ENCODE results near the gene CFAP77. TPM values are rescaled to one million over a fixed set of nuclear protein-coding genes. Genes with fewer than 3 reads are reported as not detected.

CFAP77 gene
- total RNA-seq, 1 donor from 2014 or later: not detected

DNA sequence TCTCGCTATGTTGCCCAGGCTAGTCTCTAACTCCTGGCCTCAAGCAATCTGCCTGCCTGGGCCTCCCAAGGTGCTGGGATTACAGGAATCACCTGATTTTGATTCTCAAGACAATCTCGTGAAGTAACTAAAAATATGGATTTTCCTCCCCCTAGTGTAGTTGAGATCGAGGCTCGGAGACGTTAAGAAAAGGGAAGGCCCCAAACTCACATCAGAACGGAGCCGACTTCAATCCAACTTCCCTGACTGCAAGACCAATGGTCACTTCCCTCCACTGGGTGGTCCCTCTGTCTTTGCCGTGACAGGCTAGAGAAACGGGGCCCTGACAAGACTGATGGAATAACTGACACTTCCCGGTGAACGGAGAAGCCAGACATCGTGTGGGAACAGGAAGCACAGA, 200.7 kb downstream of the CFAP77 start:
- no peak for DNase-seq (ENCODE audit: low read depth)
- H3K27me3 ChIP-seq (ENCODE audit: control insufficient read depth, insufficient read depth, low read length): no peaks in the 10 kb centered on the region
- no peak overlapping the region for H3K4me3 ChIP-seq (ENCODE audit: low read depth, low read length)
- TF ChIP-seq, protein P1, sequence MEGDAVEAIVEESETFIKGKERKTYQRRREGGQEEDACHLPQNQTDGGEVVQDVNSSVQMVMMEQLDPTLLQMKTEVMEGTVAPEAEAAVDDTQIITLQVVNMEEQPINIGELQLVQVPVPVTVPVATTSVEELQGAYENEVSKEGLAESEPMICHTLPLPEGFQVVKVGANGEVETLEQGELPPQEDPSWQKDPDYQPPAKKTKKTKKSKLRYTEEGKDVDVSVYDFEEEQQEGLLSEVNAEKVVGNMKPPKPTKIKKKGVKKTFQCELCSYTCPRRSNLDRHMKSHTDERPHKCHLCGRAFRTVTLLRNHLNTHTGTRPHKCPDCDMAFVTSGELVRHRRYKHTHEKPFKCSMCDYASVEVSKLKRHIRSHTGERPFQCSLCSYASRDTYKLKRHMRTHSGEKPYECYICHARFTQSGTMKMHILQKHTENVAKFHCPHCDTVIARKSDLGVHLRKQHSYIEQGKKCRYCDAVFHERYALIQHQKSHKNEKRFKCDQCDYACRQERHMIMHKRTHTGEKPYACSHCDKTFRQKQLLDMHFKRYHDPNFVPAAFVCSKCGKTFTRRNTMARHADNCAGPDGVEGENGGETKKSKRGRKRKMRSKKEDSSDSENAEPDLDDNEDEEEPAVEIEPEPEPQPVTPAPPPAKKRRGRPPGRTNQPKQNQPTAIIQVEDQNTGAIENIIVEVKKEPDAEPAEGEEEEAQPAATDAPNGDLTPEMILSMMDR (IDR thresholded peaks at IDR 0.05; ENCODE audit: insufficient read depth, low read length, severe bottlenecking): no peak
- FAIRE-seq: no peak
- H3K36me3 ChIP-seq (ENCODE audit: control insufficient read depth, insufficient read depth, low read length): peaks cover 16% of the 10 kb centered on the region

- H3K4me3 ChIP-seq (ENCODE audit: low read depth, low read length): no peak overlapping the region
- TF ChIP-seq, protein P1 (IDR thresholded peaks at IDR 0.05; ENCODE audit: insufficient read depth, low read length, severe bottlenecking): no peak
- DNase-seq (ENCODE audit: low read depth) (no peak), FAIRE-seq (no peak)
- no peaks in the 10 kb centered on the region for H3K27me3 ChIP-seq (ENCODE audit: control insufficient read depth, insufficient read depth, low read length)
- H3K36me3 ChIP-seq (ENCODE audit: control insufficient read depth, insufficient read depth, low read length): peaks cover 18% of the 10 kb centered on the region
These were observed 204.3 kb downstream of the CFAP77 start for GRCh38 chr9:132614324-132614723.

- peaks cover 18% of the 10 kb centered on the region for H3K36me3 ChIP-seq (ENCODE audit: control insufficient read depth, insufficient read depth, low read length)
- TF ChIP-seq, protein P1 (IDR thresholded peaks at IDR 0.05; ENCODE audit: insufficient read depth, low read length, severe bottlenecking): no peak
- DNase-seq (ENCODE audit: low read depth): no peak
- no peak overlapping the region for H3K4me3 ChIP-seq (ENCODE audit: low read depth, low read length)
- H3K27me3 ChIP-seq (ENCODE audit: control insufficient read depth, insufficient read depth, low read length): no peaks in the 10 kb centered on the region
- FAIRE-seq: no peak
These were observed 205.8 kb downstream of the CFAP77 start for GRCh38 chr9:132615774-132616173.

GRCh38 chr9:132616725-132617124, 206.7 kb downstream of the CFAP77 start:
- Histone ChIP-seq H3K4me3 (ENCODE audit: low read depth, low read length) (no peak overlapping the region), H3K27me3 (ENCODE audit: control insufficient read depth, insufficient read depth, low read length) (no peaks in the 10 kb centered on the region), H3K36me3 (ENCODE audit: control insufficient read depth, insufficient read depth, low read length) (peaks cover 12% of the 10 kb centered on the region)
- FAIRE-seq: no peak
- DNase-seq (ENCODE audit: low read depth): no peak
- TF ChIP-seq, protein P1 (IDR thresholded peaks at IDR 0.05; ENCODE audit: insufficient read depth, low read length, severe bottlenecking): no peak

DNA sequence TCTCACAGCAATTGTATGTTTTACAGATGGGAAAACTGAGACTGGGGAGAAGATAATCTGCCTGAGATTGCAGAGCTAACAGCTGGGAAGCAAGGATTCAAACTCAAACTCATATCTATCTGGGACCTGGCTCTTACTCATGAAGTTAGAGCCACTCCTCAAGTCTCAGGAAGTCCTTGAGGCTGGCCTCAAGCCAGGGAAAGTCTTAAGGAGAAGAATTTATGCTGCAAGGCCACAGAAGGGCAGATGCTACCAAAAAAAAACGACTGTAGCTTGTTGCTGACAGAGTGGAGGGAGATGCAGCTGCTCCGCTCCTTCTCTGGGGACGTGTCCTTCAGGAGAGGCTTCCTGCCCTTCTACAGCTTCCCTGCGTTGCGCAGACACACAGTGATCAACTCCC, 212.1 kb downstream of the CFAP77 start:
- TF ChIP-seq, protein P1 (IDR thresholded peaks at IDR 0.05; ENCODE audit: insufficient read depth, low read length, severe bottlenecking): no peak
- DNase-seq (ENCODE audit: low read depth): peak; percentile 10
- no peak overlapping the region for H3K4me3 ChIP-seq (ENCODE audit: low read depth, low read length)
- peaks cover 3% of the 10 kb centered on the region for H3K36me3 ChIP-seq (ENCODE audit: control insufficient read depth, insufficient read depth, low read length)
- H3K27me3 ChIP-seq (ENCODE audit: control insufficient read depth, insufficient read depth, low read length): no peaks in the 10 kb centered on the region
- no peak for FAIRE-seq

Other genes starting within 250 kb of the CFAP77 start
- gene NTNG2, start 248.2 kb upstream of the CFAP77 start, total RNA-seq: under 0.01 TPM in 1 of 2 replicates, not detected in the other
- gene SETX, start 55.2 kb upstream of the CFAP77 start, total RNA-seq: 72.1 and 73.9 TPM in 2 replicates
- gene TTF1, start 3.4 kb upstream of the CFAP77 start, total RNA-seq: 7.1 and 10.5 TPM in 2 replicates
- gene BARHL1, start 172.4 kb downstream of the CFAP77 start, total RNA-seq: not detected in 2 replicates

Data from bronchial epithelial cell (primary cell).